Measurements from ENCODE around the gene ANKH.
"Not testable (repeated sequence)": the region's sequence is repeated elsewhere in the genome, so short reads cannot be mapped to it uniquely, and the experiment has no call there.

ANKH gene

GRCh38 chr5:14854799-14855198 lies 16.8 kb downstream of the ANKH start:
- no peak overlapping the region for H3K9ac ChIP-seq (ENCODE audit: low read depth, low read length)
- H3K36me3 ChIP-seq (ENCODE audit: insufficient read depth, low read length) = no peaks in the 10 kb centered on the region

GRCh38 chr5:14853685-14854084 lies 17.9 kb downstream of the ANKH start:
- Histone ChIP-seq H3K9me3 (ENCODE audit: control insufficient read depth, insufficient read depth, low read length) (no peaks in the 10 kb centered on the region), H3K9ac (ENCODE audit: low read depth, low read length) (no peak overlapping the region), H3K4me1 (ENCODE audit: insufficient read depth, low read length) (peaks cover 23% of the 10 kb centered on the region), H3K36me3 (ENCODE audit: insufficient read depth, low read length) (no peaks in the 10 kb centered on the region)

More at GRCh38 chr5:14854799-14855198, 16.8 kb downstream of the ANKH start:
- Histone ChIP-seq H3K4me1 (ENCODE audit: insufficient read depth, low read length) (peaks cover 15% of the 10 kb centered on the region), H3K9me3 (ENCODE audit: control insufficient read depth, insufficient read depth, low read length) (no peaks in the 10 kb centered on the region)

- no peak overlapping the region for H3K9ac ChIP-seq (ENCODE audit: low read depth, low read length)
- H3K4me1 ChIP-seq (ENCODE audit: insufficient read depth, low read length) = peaks cover 23% of the 10 kb centered on the region
- no peaks in the 10 kb centered on the region for H3K9me3 ChIP-seq (ENCODE audit: control insufficient read depth, insufficient read depth, low read length)
- no peaks in the 10 kb centered on the region for H3K36me3 ChIP-seq (ENCODE audit: insufficient read depth, low read length)
Measured at GRCh38 chr5:14852779-14853178, 18.8 kb downstream of the ANKH start.

- Histone ChIP-seq H3K4me1 (ENCODE audit: insufficient read depth, low read length) (peaks cover 23% of the 10 kb centered on the region), H3K9me3 (ENCODE audit: control insufficient read depth, insufficient read depth, low read length) (no peaks in the 10 kb centered on the region), H3K9ac (ENCODE audit: low read depth, low read length) (no peak overlapping the region), H3K36me3 (ENCODE audit: insufficient read depth, low read length) (no peaks in the 10 kb centered on the region)
Measured at GRCh38 chr5:14851999-14852526, 19.5 kb downstream of the ANKH start.

- no peak overlapping the region for H3K9ac ChIP-seq (ENCODE audit: low read depth, low read length)
- H3K9me3 ChIP-seq (ENCODE audit: control insufficient read depth, insufficient read depth, low read length) = no peaks in the 10 kb centered on the region
- peaks cover 23% of the 10 kb centered on the region for H3K4me1 ChIP-seq (ENCODE audit: insufficient read depth, low read length)
- no peaks in the 10 kb centered on the region for H3K36me3 ChIP-seq (ENCODE audit: insufficient read depth, low read length)
Measured at GRCh38 chr5:14851597-14851996, 20.0 kb downstream of the ANKH start.

- no peaks in the 10 kb centered on the region for H3K9me3 ChIP-seq (ENCODE audit: control insufficient read depth, insufficient read depth, low read length)
- H3K4me1 ChIP-seq (ENCODE audit: insufficient read depth, low read length) = peaks cover 23% of the 10 kb centered on the region
- no peaks in the 10 kb centered on the region for H3K36me3 ChIP-seq (ENCODE audit: insufficient read depth, low read length)
- H3K9ac ChIP-seq (ENCODE audit: low read depth, low read length) = no peak overlapping the region
Measured at GRCh38 chr5:14851050-14851419, 20.5 kb downstream of the ANKH start.

- no peaks in the 10 kb centered on the region for H3K36me3 ChIP-seq (ENCODE audit: insufficient read depth, low read length)
- no peaks in the 10 kb centered on the region for H3K9me3 ChIP-seq (ENCODE audit: control insufficient read depth, insufficient read depth, low read length)
- H3K9ac ChIP-seq (ENCODE audit: low read depth, low read length) = no peak overlapping the region
- H3K4me1 ChIP-seq (ENCODE audit: insufficient read depth, low read length) = peaks cover 23% of the 10 kb centered on the region
Measured at GRCh38 chr5:14850419-14851049, 21.0 kb downstream of the ANKH start.

GRCh38 chr5:14849516-14850294 lies 21.9 kb downstream of the ANKH start:
- Histone ChIP-seq H3K36me3 (ENCODE audit: insufficient read depth, low read length) (no peaks in the 10 kb centered on the region), H3K9me3 (ENCODE audit: control insufficient read depth, insufficient read depth, low read length) (no peaks in the 10 kb centered on the region), H3K4me1 (ENCODE audit: insufficient read depth, low read length) (peaks cover 23% of the 10 kb centered on the region), H3K9ac (ENCODE audit: low read depth, low read length) (no peak overlapping the region)

GRCh38 chr5:14848942-14849341 lies 22.6 kb downstream of the ANKH start:
- not testable (repeated sequence) for H3K36me3 ChIP-seq (ENCODE audit: insufficient read depth, low read length); H3K9me3 ChIP-seq (ENCODE audit: control insufficient read depth, insufficient read depth, low read length); H3K9ac ChIP-seq (ENCODE audit: low read depth, low read length)
- peaks cover 23% of the 10 kb centered on the region for H3K4me1 ChIP-seq (ENCODE audit: insufficient read depth, low read length)

- H3K4me1 ChIP-seq (ENCODE audit: insufficient read depth, low read length) = peaks cover 23% of the 10 kb centered on the region
- H3K9me3 ChIP-seq (ENCODE audit: control insufficient read depth, insufficient read depth, low read length) = no peaks in the 10 kb centered on the region
- no peaks in the 10 kb centered on the region for H3K36me3 ChIP-seq (ENCODE audit: insufficient read depth, low read length)
- H3K9ac ChIP-seq (ENCODE audit: low read depth, low read length) = no peak overlapping the region
Measured at GRCh38 chr5:14848385-14848784, 23.2 kb downstream of the ANKH start.

- H3K9ac ChIP-seq (ENCODE audit: low read depth, low read length) = no peak overlapping the region
- peaks cover 23% of the 10 kb centered on the region for H3K4me1 ChIP-seq (ENCODE audit: insufficient read depth, low read length)
- H3K36me3 ChIP-seq (ENCODE audit: insufficient read depth, low read length) = no peaks in the 10 kb centered on the region
- no peaks in the 10 kb centered on the region for H3K9me3 ChIP-seq (ENCODE audit: control insufficient read depth, insufficient read depth, low read length)
Measured at GRCh38 chr5:14847471-14847870, 24.1 kb downstream of the ANKH start.

- Histone ChIP-seq H3K9ac (ENCODE audit: low read depth, low read length) (no peak overlapping the region), H3K36me3 (ENCODE audit: insufficient read depth, low read length) (no peaks in the 10 kb centered on the region), H3K4me1 (ENCODE audit: insufficient read depth, low read length) (no peaks in the 10 kb centered on the region), H3K9me3 (ENCODE audit: control insufficient read depth, insufficient read depth, low read length) (no peaks in the 10 kb centered on the region)
Measured at GRCh38 chr5:14842117-14842516, 29.5 kb downstream of the ANKH start.

- Histone ChIP-seq H3K9ac (ENCODE audit: low read depth, low read length) (no peak overlapping the region), H3K4me1 (ENCODE audit: insufficient read depth, low read length) (no peaks in the 10 kb centered on the region), H3K36me3 (ENCODE audit: insufficient read depth, low read length) (no peaks in the 10 kb centered on the region), H3K9me3 (ENCODE audit: control insufficient read depth, insufficient read depth, low read length) (no peaks in the 10 kb centered on the region)
Measured at GRCh38 chr5:14840624-14841023, 31.0 kb downstream of the ANKH start.

- Histone ChIP-seq H3K9me3 (ENCODE audit: control insufficient read depth, insufficient read depth, low read length) (no peaks in the 10 kb centered on the region), H3K36me3 (ENCODE audit: insufficient read depth, low read length) (no peaks in the 10 kb centered on the region), H3K4me1 (ENCODE audit: insufficient read depth, low read length) (peaks cover 3% of the 10 kb centered on the region; the same call in 1 of the 2 replicates), H3K9ac (ENCODE audit: low read depth, low read length) (no peak overlapping the region)
Measured at GRCh38 chr5:14838396-14839319, 32.9 kb downstream of the ANKH start.
